ENCODE data around the gene GKN2.

GRCh38 chr2:68934021-68934420, 18.7 kb downstream of the GKN2 start:
- TF ChIP-seq CTCF (IDR thresholded peaks at IDR 0.05 in 2 of 3, conservative IDR thresholded peaks at IDR 0.05 in 1 of 3; ENCODE audit: borderline replicate concordance in 1 of 3, insufficient read depth in 1 of 3, low read depth in 2 of 3, low read length in 2 of 3) (no peak), EZH2 (IDR thresholded peaks at IDR 0.05) (no peak), CEBPB (IDR thresholded peaks at IDR 0.05; ENCODE audit: low read depth) (no peak), EZH2phosphoT487 (IDR thresholded peaks at IDR 0.05; ENCODE audit: borderline replicate concordance) (no peak), ZNF274 (IDR thresholded peaks at IDR 0.05; ENCODE audit: low read depth, low read length) (no peak), CBX3 (IDR thresholded peaks at IDR 0.05; ENCODE audit: low read depth) (no peak)
